Measurements from ENCODE around the gene SLC6A19.
"Not testable (repeated sequence)": the region's sequence is repeated elsewhere in the genome, so short reads cannot be mapped to it uniquely, and the experiment has no call there.

Gene SLC6A19

GRCh38 chr5:1201327-1202025, at the start of gene SLC6A19:
SLC6A19 (plus strand) TSS chr5:1201595; CDS start chr5:1201651, 56 bp downstream.
- DNase-seq: no peak

GRCh38 chr5:1152156-1152555, 49.2 kb upstream of the SLC6A19 start:
- peak; percentile 28 for DNase-seq

- DNase-seq: no peak
These were observed 48.6 kb upstream of the SLC6A19 start for GRCh38 chr5:1152771-1153282.

- no peak for DNase-seq
These were observed 48.0 kb upstream of the SLC6A19 start for GRCh38 chr5:1153428-1153827.

- DNase-seq: no peak
These were observed 46.0 kb upstream of the SLC6A19 start for GRCh38 chr5:1155191-1156032.

GRCh38 chr5:1156033-1156753, 45.2 kb upstream of the SLC6A19 start:
- DNase-seq: no peak

GRCh38 chr5:1156754-1157460, 44.5 kb upstream of the SLC6A19 start:
- no peak for DNase-seq

- DNase-seq: not testable (repeated sequence)
These were observed 43.9 kb upstream of the SLC6A19 start for GRCh38 chr5:1157461-1157986.

GRCh38 chr5:1158647-1159340, 42.6 kb upstream of the SLC6A19 start:
- no peak for DNase-seq

- no peak for DNase-seq
These were observed 42.1 kb upstream of the SLC6A19 start for GRCh38 chr5:1159341-1159675.

- DNase-seq: no peak
These were observed 41.5 kb upstream of the SLC6A19 start for GRCh38 chr5:1159774-1160406.

- no peak for DNase-seq
These were observed 40.1 kb upstream of the SLC6A19 start for GRCh38 chr5:1161108-1161832.

GRCh38 chr5:1161833-1162229, 39.6 kb upstream of the SLC6A19 start:
- DNase-seq: no peak

GRCh38 chr5:1162276-1162675, 39.1 kb upstream of the SLC6A19 start:
- DNase-seq: no peak

- no peak for DNase-seq
These were observed 38.6 kb upstream of the SLC6A19 start for GRCh38 chr5:1162751-1163150.

- no peak for DNase-seq
These were observed 38.0 kb upstream of the SLC6A19 start for GRCh38 chr5:1163366-1163765.

- DNase-seq: no peak
These were observed 37.5 kb upstream of the SLC6A19 start for GRCh38 chr5:1163879-1164278.

- DNase-seq: no peak
These were observed 36.4 kb upstream of the SLC6A19 start for GRCh38 chr5:1164696-1165630.

- DNase-seq: no peak
These were observed 35.5 kb upstream of the SLC6A19 start for GRCh38 chr5:1165864-1166263.

- no peak for DNase-seq
These were observed 35.0 kb upstream of the SLC6A19 start for GRCh38 chr5:1166370-1166769.
